Glutamatergic neuron (in vitro differentiated cells): ENCODE data around the gene EIF3A. TPM values are rescaled to one million over a fixed set of nuclear protein-coding genes. Genes with fewer than 3 reads are reported as not detected.

ENCODE experiments used
- DNase-seq: peaks from one replicate; pipeline ENCODE4 v3.0.0; 2022
- H3K27ac Mint-ChIP-seq: one replicate; pipeline ENCODE4 v1.8.0; 2020; ENCODE audit warnings: mild to moderate bottlenecking, mixed read lengths, inconsistent platforms; ENCODE audit not compliant: unreplicated experiment
- H3K27me3 Mint-ChIP-seq: one replicate; pipeline ENCODE4 v1.8.0; 2020; ENCODE audit warnings: mild to moderate bottlenecking, moderate library complexity, mixed read lengths, inconsistent platforms; ENCODE audit not compliant: unreplicated experiment
- H3K36me3 Mint-ChIP-seq: one replicate; pipeline ENCODE4 v1.8.0; 2020; ENCODE audit warnings: mild to moderate bottlenecking, mixed read lengths, inconsistent platforms; ENCODE audit not compliant: unreplicated experiment
- H3K4me1 Mint-ChIP-seq: one replicate; pipeline ENCODE4 v1.8.0; 2020; ENCODE audit warnings: mild to moderate bottlenecking, low read depth, mixed read lengths, inconsistent platforms; ENCODE audit not compliant: unreplicated experiment
- H3K4me3 Mint-ChIP-seq: one replicate; pipeline ENCODE4 v1.8.0; 2020; ENCODE audit warnings: mild to moderate bottlenecking, mixed read lengths, inconsistent platforms; ENCODE audit not compliant: unreplicated experiment
- H3K9me3 Mint-ChIP-seq: one replicate; pipeline ENCODE4 v1.8.0; 2020; ENCODE audit warnings: mild to moderate bottlenecking, moderate library complexity, mixed read lengths, inconsistent platforms; ENCODE audit not compliant: unreplicated experiment
- total RNA-seq: library from RNA; stranded (reverse); fragmentation: NEBNext Ultra II Directional; extraction: Animal tissue kit (Norgen Biotek cat#: 25700); gene quantifications from one replicate; pipeline ENCODE4 v1.2.1, GENCODE V29; 2021; ENCODE audit not compliant: unreplicated experiment
- TF ChIP-seq, protein P1 (sequence below): fragments of 200-600 bp; sonication (generic); IDR thresholded peaks from one replicate; pipeline ENCODE4 v1.5.0; 2021; ENCODE audit not compliant: partially characterized antibody, unreplicated experiment

EIF3A gene
- total RNA-seq, 1 donor from 2014 or later: 110 TPM

DNA sequence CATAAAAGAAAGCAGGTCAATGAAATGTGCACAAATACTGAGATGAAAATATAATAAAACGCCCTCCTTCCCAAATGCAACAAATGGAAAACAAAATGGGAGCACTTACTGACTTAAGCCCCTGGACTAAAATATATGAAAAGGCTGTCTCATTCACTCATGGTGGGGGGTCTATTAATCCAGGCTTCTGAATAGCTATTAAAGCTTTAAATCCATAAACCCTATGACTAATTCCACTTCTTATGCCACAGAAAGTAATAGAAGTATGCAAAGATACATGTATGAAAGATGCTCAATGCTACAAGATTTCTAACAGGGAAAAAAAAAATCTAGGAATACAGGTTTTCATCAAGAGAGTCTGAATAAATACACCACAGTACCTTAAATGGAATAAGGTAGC is 20.5 kb downstream of the EIF3A start:
- Mint-ChIP-seq H3K27ac (peak overlapping the region; percentile 56), H3K27me3 (no peaks in the 10 kb centered on the region), H3K36me3 (no peaks in the 10 kb centered on the region), H3K4me1 (no peaks in the 10 kb centered on the region), H3K4me3 (no peak overlapping the region), H3K9me3 (no peaks in the 10 kb centered on the region)
- no peak for DNase-seq
- TF ChIP-seq, protein P1, sequence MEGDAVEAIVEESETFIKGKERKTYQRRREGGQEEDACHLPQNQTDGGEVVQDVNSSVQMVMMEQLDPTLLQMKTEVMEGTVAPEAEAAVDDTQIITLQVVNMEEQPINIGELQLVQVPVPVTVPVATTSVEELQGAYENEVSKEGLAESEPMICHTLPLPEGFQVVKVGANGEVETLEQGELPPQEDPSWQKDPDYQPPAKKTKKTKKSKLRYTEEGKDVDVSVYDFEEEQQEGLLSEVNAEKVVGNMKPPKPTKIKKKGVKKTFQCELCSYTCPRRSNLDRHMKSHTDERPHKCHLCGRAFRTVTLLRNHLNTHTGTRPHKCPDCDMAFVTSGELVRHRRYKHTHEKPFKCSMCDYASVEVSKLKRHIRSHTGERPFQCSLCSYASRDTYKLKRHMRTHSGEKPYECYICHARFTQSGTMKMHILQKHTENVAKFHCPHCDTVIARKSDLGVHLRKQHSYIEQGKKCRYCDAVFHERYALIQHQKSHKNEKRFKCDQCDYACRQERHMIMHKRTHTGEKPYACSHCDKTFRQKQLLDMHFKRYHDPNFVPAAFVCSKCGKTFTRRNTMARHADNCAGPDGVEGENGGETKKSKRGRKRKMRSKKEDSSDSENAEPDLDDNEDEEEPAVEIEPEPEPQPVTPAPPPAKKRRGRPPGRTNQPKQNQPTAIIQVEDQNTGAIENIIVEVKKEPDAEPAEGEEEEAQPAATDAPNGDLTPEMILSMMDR: no peak

DNA sequence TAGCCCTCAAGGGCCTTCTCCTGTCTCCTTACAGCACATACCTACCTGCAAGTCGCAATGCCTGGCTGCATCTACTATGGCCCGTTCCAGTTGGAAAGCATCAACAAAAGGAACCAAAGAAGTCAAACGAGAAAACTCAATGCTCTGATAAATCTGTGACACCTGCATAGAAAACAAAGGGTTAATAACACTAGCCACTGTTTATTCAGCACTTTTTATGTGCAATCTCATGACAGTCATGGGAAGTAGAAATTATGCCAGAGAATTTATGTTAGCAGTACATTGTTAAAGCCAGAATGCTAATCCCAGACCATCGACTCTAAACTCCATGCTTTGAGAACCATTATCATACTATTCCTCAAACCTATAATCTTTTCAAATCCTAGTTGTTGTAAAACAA is 21.1 kb downstream of the EIF3A start:
- TF ChIP-seq, protein P1: no peak
- Mint-ChIP-seq H3K27me3 (no peaks in the 10 kb centered on the region), H3K9me3 (no peaks in the 10 kb centered on the region), H3K36me3 (no peaks in the 10 kb centered on the region), H3K4me3 (no peak overlapping the region), H3K4me1 (no peaks in the 10 kb centered on the region), H3K27ac (no peak overlapping the region)
- DNase-seq: no peak

DNA sequence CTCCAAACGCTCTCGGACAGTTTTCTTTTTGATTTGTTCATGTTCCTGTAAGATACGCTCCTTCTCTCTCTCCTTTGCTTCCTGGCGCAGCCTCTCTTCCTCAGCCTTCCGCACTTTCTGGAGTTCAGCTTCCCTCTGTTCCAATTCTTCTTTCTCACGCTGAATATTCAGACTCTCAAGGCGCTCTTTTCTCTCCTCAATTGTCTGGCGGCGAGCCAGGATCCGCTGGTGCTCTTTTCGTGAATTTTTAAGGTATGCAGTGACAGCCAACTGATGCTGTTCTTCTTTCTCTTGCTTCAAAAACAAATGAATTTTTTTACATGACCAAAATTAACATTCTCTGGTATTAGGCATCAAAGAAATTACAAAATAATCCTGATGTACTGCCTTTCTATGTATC is 22.6 kb downstream of the EIF3A start:
- DNase-seq: no peak
- Mint-ChIP-seq H3K27ac (no peak overlapping the region), H3K4me3 (no peak overlapping the region), H3K4me1 (no peaks in the 10 kb centered on the region), H3K36me3 (no peaks in the 10 kb centered on the region), H3K9me3 (no peaks in the 10 kb centered on the region), H3K27me3 (no peaks in the 10 kb centered on the region)
- TF ChIP-seq, protein P1: no peak

DNA sequence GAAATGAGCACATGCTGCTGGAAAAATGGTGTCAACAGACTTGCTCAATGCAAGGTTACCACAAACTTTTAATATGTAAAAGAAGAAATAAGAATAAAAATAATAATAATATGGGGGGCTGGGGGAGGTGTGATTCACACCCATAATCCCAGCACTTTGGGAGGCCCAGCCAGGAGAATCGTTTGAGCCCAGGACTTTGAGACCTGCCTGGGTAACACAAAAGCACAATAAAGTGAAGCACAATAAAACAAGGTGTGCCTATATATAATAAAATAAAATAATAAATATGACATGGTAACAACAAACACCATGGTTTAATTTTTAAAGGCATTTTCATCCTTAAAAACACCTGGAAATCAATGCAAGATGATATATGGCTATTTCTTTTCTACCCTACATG is 25.1 kb downstream of the EIF3A start:
- H3K27me3 Mint-ChIP-seq: no peaks in the 10 kb centered on the region
- TF ChIP-seq, protein P1: no peak
- peaks cover 3% of the 10 kb centered on the region for H3K36me3 Mint-ChIP-seq
- H3K9me3 Mint-ChIP-seq: no peaks in the 10 kb centered on the region
- no peak overlapping the region for H3K4me3 Mint-ChIP-seq
- H3K27ac Mint-ChIP-seq: no peak overlapping the region
- no peak for DNase-seq
- no peaks in the 10 kb centered on the region for H3K4me1 Mint-ChIP-seq

DNA sequence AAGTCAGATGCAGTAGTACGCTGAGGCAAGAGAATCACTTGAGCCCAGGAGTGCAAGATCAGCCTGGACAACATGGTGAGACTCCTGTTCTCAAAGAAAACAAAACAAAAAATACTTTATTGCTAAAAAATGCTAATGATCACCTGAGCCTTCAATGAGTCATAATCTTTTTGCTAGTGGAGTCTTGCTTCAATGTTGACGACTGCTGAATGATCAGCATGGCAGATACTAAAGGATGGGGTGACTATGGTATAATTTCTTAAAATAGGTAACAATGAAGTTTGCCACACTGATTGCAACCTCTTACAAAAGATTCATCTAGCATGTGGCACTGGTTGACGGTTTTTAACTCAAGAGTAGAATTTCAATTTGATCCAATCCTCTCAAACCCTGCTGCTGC is 28.8 kb downstream of the EIF3A start:
- no peak overlapping the region for H3K27ac Mint-ChIP-seq

More for the DNA sequence above, 28.8 kb downstream of the EIF3A start:
- TF ChIP-seq, protein P1: no peak
- no peaks in the 10 kb centered on the region for H3K27me3 Mint-ChIP-seq
- H3K4me3 Mint-ChIP-seq: no peak overlapping the region
- DNase-seq: no peak
- peaks cover 3% of the 10 kb centered on the region for H3K4me1 Mint-ChIP-seq
- no peaks in the 10 kb centered on the region for H3K9me3 Mint-ChIP-seq
- H3K36me3 Mint-ChIP-seq: peaks cover 3% of the 10 kb centered on the region
